ENCODE results near the gene WDR7.
A peak's percentile ranks its signal among the peaks of the same experiment; 100 is the strongest.

WDR7 gene

DNA sequence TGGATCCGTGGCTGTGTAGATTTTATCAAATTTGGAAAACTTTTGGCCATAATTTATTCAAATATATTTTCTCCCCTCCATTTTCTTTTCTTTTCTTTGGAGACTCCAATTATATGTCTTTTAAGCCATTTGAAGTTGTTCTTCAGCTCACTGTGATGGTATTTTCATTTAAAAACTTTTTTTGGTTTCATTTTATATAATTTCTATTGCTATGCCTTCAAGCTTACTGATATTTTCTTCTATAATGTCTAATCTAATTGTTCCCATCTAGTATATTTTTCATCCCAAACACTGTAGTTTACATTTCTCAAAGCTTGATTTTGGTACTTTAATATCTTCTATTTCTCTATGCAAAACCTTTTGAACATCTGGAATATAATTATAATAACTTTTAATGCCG, 72.5 kb downstream of the WDR7 start:
- no peak for DNase-seq

DNA sequence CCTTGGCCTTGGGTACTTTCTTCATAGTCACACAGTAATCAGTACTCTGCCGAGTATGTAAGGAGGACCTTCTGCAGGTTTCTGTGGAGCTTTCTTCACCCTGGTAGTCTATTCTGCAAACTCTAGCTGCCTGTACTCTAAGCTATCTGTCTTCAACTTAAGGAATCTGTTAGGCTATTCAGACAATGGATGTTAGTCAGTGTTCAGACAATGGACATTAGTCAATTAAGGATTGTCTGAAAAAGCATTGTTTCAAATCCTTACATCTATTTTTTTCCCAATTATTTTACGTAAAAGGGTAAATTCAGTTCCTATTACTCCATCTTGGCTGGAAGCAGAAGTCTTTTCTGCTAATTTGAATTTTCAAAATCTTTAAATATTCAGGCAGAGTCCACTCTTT, 75.7 kb downstream of the WDR7 start:
- DNase-seq, result no peak

DNA sequence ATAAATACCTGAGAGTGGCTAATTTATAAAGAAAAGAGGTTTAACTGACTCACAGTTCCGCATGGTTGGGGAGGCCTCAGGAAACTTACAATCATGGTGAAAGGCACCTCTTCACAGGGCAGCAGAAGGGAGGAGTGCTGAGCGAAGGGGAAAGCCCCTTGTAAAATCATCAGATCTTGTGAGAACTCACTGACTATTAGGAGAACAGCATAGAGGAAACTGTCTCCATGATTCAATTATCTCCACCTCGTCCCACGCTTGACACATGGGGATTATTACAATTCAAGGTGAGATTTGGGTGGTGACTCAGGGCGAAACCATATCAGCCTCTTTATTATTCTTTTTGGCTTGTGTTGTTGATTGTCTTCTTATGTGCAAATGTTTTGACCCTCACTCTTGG, 76.2 kb downstream of the WDR7 start:
- DNase-seq, result no peak

DNA sequence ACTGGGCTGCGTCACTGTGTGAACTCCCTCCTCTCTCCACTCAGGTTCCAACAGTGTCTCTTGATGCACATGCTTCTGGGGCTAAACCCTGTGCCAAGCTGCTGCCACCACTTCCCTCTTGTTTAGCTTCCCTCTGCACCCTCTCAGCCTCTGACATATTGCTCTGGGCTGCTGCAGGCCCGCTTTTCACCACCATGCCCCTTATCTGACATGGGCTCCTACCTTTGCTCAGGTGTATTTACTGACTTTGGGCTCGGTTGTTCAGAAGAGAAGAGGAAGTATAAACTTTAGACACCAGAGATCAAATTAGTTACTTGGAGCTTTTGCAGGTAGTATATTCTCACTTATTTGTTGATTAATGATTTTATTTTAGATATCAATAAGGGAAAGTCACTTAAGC, 77.6 kb downstream of the WDR7 start:
- no peak for DNase-seq

DNA sequence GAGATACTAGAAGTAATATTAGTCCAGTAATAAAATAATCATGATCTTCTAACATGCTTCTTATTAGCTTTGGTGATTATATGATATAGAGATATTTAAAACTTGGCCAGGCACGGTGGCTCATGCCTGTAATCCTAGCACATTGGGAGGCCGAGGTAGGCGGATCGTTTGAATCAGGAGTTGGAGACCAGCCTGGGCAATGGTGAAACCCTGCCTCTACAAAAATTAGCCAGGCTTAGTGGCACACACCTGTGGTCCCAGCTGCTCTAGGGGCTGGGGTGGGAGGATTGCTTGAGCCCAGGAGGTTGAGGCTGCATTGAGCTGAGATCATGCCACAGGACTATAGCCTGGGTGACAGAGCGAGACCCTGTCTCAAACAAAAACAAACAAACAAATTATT, 87.0 kb downstream of the WDR7 start:
- DNase-seq, result no peak

DNA sequence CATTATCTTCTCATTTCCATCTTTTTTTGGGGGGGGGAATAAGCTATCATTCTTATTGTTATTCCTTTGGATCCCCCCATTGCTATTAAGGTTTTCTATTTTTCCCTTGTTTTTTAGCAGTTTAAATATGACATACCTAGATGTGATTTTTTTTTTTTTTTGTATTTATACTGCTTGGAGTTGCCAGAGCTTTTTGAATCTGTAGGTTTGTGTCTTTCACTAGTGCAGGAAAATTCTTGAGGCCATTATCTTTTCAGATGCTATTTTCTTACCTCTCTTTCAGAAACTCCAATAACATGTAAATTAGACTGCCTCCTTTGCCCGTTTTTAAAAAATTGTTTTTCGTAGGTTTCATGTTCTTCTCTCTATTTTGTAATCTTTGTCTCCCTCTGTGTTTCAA, 88.6 kb downstream of the WDR7 start:
- no peak for DNase-seq

DNA sequence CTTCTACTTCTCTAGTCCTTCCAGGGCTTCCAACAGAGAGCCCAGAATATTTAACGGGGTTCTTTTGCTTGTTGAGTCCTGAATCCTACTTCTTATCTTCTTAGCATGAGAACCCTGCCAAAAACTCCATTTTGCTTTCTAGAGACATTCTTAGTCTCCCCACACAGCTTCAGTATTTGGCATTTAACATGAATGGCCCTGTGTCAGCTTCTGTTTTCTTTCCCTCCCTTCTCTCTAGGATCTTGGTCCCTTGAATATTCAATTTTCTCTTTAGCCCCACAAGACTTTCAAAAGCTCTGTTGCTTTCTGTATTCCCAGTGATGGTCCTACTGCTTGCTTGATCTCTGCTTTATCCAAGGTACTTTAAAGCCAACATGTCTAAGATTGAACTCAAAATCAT, 89.5 kb downstream of the WDR7 start:
- DNase-seq, result no peak

DNA sequence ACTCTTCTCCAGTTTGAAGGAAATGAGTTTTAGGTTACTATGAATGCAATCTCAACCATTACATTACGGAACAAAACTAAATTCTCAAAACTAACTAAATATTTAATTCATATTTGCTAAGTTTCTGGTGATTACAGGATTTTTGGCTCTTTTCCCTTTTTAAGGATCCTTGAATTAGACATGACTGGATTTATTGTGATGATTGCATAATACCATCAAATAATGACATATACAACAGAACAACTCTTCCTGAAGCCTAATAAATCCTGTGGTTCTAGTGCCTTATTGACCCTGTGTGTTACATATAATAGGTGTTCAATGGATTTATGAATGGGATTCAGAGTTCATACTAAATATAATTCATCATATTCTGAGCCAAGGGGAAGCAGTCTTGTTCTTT, 90.5 kb downstream of the WDR7 start:
- no peak for DNase-seq

DNA sequence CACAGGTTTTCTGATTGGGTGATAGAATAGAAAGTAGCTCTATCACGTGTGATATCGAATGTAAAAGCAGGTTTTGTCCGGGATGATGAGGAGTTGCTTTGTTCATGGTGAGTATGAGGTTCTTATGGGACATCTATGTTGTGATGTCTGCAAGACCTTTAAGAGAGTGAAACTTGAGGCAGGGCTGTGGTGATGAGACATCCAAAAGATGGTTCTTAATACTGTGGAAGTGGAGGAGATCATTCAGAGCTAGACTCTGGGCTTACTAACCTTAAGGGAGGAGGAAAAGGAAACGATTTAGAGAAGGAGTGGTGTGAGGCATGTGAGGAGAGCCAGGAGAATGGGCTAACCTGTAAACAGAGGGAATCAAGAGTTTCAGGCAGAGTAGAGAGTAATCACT, 92.0 kb downstream of the WDR7 start:
- DNase-seq, result no peak

DNA sequence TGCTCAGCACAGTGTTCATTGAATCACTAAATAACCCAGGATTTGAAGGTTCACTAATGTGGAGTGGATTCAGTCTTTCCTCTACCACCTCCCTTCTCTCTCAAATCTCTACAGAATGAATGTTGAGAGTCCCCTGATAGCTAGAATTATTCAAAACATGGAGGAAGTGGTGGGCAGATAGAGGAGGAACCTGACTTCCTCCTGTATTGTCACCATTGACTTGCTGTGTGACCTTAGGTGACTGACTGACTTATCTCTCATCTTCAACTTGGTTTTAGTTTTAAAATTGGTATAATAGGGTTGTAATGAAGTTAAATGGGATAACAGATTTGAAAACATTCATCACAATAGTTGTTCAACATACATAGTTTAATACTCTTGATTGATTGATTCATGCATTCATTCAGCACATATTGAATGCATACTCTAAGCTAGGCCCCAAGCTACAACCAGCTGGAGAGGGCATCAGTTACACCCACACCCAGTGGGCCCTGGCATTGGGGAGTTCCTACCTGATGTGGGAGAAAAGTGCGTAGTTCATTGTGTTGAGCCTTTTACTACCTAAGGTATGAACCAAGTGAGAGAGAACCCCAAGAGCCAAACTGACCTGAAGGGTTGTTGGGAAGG, 96.0 kb downstream of the WDR7 start:
- DNase-seq, result no peak

DNA sequence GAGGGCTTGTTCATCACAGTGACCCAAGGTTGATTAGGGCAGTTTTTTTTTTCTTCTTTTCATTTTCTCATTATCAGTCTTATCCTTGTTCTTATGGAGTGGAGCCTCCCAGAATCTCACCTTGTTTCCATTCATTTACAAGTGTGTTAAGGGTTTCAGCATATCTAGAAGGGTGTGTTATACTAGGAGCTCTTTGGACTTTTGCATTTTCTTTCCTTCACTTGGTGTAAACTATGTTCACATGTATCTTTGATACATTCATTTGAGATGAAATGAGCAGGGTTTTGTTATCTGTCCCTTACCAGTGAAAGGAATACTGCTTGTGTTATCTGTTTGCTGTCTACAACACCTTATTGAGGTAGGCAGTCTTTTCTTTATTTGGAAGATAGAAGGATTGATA, 96.7 kb downstream of the WDR7 start:
- no peak for DNase-seq

DNA sequence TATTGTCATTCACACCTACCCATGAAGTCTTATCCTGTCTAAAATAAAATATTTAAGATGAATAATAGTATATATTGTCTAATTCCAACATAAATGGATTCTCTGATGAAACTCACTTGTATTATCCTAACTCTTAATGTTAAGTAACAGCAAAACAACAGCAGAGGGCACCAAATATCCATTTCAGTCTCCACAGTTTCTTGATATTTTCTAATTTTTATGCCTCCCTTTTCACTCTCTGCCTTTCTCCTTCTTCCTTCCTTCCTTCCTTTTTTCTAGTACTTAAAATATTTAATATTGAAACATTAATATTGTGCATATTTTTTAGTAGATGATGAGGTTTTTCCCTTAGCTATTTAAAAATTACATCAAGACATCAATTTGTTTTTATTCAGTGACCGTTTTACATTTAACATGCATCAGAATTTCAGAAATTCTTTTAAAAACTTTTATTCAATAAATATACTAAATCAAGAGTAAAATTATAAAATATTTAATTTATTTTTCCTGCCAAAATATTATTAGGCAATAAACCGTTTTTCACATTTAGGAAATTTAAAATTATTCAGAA, 97.6 kb downstream of the WDR7 start:
- DNase-seq, result peak; percentile 48

DNA sequence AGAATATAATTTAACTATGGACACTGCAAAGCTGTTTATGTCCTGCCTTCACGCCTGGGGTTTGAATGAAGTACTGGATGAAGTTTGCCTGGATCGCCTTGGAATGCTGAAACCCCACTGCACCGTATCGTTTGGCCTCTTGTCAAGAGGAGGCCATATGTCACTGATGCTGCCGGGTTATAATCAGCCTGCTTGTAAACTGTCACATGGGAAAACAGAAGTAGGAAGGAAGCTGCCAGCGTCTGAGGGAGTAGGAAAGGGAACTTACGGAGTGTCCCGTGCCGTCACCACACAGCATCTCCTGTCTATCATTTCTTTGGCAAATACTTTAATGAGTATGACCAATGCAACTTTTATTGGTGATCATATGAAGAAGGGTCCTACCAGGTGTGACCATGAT, 105.8 kb downstream of the WDR7 start:
- no peak for DNase-seq

DNA sequence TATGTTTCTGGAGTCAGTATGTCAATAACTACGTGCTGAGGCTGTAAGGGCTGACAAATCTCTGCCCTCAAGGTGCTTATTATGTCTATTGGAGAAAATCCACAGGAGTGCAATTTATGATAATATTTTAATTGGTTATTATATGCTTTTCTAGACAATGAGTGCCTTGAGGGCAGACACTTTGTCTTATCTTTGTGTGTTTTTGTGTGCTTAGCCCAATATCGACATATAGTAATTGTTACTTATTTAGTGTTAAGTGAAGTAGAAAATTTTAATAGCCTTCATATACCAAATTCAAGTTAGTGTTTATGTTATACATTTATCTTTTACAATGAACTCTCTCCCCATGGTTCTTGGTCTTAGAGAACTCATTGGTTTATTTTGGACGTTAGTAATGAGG, 118.9 kb downstream of the WDR7 start:
- no peak for DNase-seq

DNA sequence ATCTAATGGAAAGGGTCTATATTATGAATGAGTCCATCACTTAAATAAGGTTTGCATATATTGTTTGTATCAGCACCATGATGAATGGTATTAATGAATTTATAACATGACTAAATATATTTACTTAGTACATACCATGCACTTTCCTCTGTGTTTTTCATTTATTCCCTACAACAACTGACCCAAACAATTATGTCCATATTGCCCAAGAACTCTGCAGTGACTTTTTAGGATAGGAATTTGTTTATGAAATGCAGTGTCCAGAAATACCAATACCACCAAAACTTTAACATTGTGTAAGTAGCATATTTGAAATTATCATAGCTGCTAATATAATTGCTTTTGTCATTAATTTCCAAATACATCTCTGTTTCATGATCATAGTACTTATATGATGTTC, 119.7 kb downstream of the WDR7 start:
- no peak for DNase-seq

DNA sequence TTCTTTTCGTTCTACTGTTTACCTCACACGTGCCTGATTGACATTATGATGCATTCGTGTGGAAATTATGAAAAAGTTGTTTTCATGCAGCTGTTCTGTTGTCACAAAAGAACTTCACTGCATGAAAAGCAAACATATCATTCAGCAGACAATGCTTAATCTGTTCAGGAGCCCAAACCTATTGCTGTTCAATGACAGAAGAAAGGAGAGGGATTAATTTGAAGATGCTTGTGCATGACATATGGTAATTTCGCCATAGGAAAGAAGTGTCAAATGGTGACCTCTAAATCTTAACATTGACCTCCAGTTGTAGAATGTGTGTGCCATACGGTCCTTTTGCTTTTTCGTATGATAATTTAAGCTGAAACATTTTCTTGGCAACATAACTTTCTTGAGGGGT, 124.5 kb downstream of the WDR7 start:
- DNase-seq, result no peak

DNA sequence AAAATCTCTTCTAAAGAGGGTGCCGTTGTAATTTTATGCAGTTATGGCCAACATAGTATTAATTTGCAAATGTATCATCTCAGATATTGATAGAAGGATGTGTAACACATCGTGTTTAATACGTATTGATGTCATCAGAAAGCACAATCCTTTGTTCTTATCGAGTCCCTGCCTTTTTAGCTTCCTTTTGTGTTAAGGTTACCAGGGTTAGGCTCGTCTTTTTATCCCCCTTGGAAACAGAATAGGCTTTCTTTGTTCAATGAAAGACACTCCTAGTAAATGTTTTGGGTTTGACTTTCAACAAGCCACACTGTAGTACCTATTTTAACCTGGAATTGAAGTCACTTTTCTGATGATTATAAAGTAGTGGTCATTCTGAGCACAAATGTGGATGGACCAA, 136.2 kb downstream of the WDR7 start:
- no peak for DNase-seq

DNA sequence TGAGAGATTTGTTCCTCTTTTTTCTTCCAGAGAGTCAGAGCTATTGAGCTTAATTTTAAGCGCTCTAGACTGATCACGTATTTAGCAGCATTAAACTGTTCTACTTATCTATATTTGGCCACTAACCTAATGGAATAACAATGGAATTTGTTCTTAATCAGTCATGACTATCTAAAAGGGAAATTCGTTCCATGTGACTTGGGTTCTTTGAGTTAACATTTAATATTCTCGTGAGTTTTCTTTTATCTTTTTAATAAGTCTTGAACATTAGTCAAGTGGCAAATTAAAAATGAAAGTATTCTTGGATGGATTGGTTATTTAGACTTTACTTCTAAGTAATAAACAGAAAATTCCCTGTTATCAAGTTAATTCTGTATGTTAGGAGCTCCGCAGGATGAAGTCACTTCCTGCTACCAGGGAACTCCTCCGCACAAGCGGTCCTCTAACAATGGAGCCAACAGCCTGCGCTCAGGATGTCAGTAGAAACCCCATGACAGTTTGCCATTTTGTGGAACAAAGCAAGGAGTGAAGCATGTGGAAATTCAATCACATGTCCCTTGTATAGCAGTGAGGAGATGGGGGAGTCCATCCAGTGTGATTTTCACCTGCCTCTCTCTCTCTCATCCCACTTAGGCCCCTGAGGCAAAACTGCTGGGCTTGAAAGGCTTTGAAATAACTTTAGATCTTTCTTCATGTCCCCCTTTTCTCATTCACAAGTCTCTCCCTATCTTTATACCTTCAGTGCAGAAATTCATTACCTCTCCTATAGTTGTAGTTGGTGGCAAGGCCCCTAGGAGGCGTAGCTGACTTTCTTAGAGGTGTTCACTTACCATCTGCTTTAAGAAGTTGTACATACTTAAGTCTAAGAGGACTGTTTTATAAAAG, 138.1 kb downstream of the WDR7 start:
- DNase-seq, result peak; percentile 26

DNA sequence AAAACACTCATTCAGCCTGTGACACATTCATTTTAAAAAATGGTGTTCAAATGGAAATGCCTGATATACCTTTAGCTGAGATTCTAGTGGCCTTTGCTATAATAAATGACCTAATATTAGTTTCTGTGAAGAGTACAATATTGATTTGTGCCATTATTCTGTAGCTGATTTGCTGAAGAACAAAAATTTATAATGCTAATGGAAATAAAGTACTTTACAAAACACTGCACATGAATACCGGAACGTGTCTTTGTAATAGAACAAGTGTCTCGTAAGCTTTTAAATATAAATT, 138.7 kb downstream of the WDR7 start:
- DNase-seq, result no peak

DNA sequence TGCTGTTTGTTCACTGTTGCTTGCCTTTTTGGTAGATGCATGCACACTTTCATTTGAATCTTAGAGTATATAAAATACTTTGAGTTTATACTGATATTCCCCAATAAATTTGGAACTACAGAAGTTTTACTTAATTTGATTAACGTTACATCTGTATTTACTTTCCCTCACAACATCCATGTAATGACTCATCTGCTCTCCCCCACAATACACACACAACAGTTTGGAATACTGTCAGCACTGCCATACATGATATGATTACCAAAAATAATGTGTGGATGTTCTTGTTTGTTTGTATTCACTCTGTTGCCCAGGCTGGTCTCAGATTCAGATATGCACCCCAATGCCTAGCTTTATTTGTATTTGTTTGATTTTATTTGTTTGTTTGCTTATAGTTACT, 144.2 kb downstream of the WDR7 start:
- DNase-seq, result no peak

DNA sequence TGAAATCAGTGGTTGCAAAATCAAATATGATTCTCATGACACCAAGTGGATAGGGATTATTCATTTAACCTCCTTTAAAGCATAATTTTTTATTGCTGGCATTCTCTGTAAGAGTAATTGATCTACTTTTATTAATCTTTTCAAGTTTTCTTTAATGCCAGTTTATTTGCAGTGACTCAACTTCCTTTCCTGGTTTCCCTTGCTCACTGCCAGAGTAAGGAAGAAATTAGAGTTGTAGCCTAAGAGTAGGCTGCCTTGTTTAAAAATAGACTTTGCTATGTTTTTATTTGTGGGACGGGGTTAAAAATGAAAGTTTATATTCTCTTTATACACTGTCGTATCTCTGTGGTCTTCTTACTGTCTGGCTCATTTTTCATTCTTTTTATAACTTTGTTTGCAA, 148.6 kb downstream of the WDR7 start:
- DNase-seq, result no peak

DNA sequence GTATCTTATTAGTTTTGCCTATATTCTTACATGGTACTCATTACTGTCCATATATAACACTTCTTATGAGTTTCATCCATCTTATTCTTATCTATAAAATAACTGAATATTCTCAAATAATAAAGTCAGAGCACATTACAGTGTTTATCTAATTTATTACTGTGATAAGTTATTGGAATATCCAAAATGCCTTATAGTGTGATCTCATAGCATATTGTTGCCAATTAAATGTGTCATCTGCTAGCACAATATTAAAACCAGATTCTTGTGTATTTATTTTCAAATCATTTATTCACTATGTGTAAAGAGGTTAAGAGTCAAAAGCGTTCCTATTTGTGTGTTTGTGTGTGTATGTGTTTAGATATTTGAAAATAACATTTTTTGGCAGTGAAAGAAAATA, 151.9 kb downstream of the WDR7 start:
- no peak for DNase-seq

DNA sequence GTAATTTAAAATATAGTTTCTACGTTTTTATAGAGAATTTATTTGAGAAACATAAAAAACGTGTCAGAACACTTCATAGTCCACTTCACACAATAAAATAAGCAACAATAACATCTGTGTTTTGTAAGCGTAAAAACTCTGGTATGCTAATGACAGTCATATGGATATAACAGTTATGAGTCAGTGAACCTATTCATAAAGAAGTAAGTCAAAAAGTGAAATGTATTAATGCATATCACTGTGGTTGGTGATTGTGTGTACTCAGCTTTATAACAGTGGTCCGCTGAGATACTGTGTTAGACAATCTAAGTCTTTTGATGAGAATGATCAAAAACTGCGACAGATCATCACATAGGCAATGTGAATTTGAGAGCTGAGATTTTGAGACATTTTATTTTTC, 153.2 kb downstream of the WDR7 start:
- DNase-seq, result peak; percentile 32

DNA sequence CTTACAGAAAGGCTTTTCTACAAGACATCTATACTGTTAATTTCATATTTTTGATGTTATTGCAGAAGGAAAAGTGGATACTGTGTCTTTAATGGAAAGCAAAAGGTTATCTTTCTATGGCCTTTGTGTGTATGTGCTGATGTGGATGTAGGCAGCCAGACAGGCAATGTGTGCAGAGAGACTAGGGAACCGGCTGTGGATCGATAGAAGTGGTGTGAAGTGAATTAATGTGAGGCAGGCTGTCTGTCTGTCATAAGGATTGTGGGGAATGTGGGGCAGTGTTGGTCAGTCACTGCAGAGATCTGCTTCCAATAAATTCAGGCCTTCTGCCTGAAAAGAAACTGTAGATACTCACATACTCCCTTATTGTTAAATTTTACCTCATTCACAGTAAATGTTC, 156.7 kb downstream of the WDR7 start:
- DNase-seq, result no peak

DNA sequence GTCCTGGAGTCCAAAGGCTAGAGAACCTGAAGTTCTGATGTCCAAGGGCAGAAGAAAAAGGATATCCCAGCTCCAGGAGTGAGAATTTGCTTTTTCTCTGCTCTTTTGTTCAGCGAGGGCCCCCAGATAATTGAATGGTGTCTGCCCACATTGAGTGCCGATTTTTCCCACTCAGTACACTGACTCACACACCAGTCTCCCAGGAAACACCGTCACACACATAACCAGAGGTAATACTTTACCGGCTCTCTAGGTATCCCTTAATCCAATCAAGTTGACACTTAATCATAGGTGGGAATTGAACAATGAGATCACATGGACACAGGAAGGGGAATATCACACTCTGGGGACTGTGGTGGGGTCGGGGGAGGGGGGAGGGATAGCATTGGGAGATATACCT, 161.5 kb downstream of the WDR7 start:
- DNase-seq, result no peak
